K562 (cell line): Measurements from ENCODE around the gene GYS1. TPM values are rescaled to one million over a fixed set of nuclear protein-coding genes. Genes with fewer than 3 reads are reported as not detected.
A peak's percentile ranks its signal among the peaks of the same experiment; 100 is the strongest.

ENCODE experiments used
- ARID1B ChIP-seq: fragments of 450-650 bp; IDR thresholded peaks from 2 replicates; pipeline ENCODE4 v1.6.1; 2016; ENCODE audit warnings: antibody characterized with exemption, mild to moderate bottlenecking, inconsistent platforms
- E2F3 ChIP-seq: fragments of 250-450 bp; sonication (Bioruptor Pico); IDR thresholded peaks from 2 replicates; pipeline ENCODE4 v1.4.0; 2020; ENCODE audit warnings: mild to moderate bottlenecking
- ELF1 ChIP-seq: fragments of 200-800 bp; sonication (Bioruptor generic); IDR thresholded peaks from 2 replicates; pipeline ENCODE4 v1.6.1; 2016; ENCODE audit warnings: missing genetic modification characterization, missing compliant biosample characterization
- KDM5B ChIP-seq: fragments of 200-600 bp; sonication (generic); IDR thresholded peaks from 2 replicates; pipeline ENCODE4 v1.6.1; 2012; ENCODE audit warnings: low read depth, mild to moderate bottlenecking, moderate library complexity, low read length, control low read depth, inconsistent platforms; ENCODE audit not compliant: insufficient replicate concordance
- MTA1 ChIP-seq: fragments of 450-650 bp; IDR thresholded peaks from 2 replicates; pipeline ENCODE4 v1.6.1; 2017; ENCODE audit warnings: borderline replicate concordance
- POLR2AphosphoS5 ChIP-seq: IDR thresholded peaks from 2 replicates; pipeline ENCODE4 v1.6.1; 2011; ENCODE audit warnings: mild to moderate bottlenecking, low read depth, low read length, moderate library complexity; ENCODE audit not compliant: control insufficient read depth, insufficient read depth
- SMARCB1 ChIP-seq: IDR thresholded peaks from 2 replicates; pipeline ENCODE4 v1.6.1; 2011; ENCODE audit warnings: improper control_type of control experiment, low read depth; ENCODE audit not compliant: insufficient read length
- TARDBP ChIP-seq: fragments of 450-650 bp; IDR thresholded peaks from 2 replicates; pipeline ENCODE4 v1.6.1; 2016
- WHSC1 ChIP-seq: IDR thresholded peaks from one replicate; pipeline ENCODE4 v1.6.1; 2012; ENCODE audit warnings: low read length, control low read depth, inconsistent platforms
- XRCC4 ChIP-seq: IDR thresholded peaks from one replicate; pipeline ENCODE4 v1.6.1; 2011; ENCODE audit not compliant: insufficient read depth, insufficient read length; ENCODE audit errors: extremely low read depth
- ZEB2 ChIP-seq: fragments of 450-650 bp; IDR thresholded peaks from 2 replicates; pipeline ENCODE4 v1.6.1; 2016
- ZNF121 ChIP-seq: sonication (generic); formaldehyde crosslinking; conservative IDR thresholded peaks from 2 replicates; pipeline ENCODE4 v1.8.0; 2022; ENCODE audit warnings: missing genetic modification reagents
- ZNF212 ChIP-seq: fragments of 450-650 bp; formaldehyde crosslinking; IDR thresholded peaks from 2 replicates; pipeline ENCODE4 v1.4.0; 2020; ENCODE audit warnings: mild to moderate bottlenecking
- polyA plus RNA-seq, 8 experiments: library from polyadenylated mRNA; depleted of rRNA in 4 of 8; stranded (reverse) in 5 of 8; unstranded in 3 of 8; fragments of >200 nt; fragmentation: Nextera tagmentation in 2 of 8; fragmentation: Illumina TruSeq in 1 of 8; extraction: Ambion mirVana in 2 of 8; extraction: Trizol in 1 of 8; gene quantifications; 2 replicates each; pipeline versions ENCODE4 v1.2.1 to v1.2.3, GENCODE V29; 2011 to 2014; ENCODE audit warnings: inconsistent platforms in 1 of 8, missing spikeins in 1 of 8
- total RNA-seq, 7 experiments: library from RNA; depleted of rRNA in 6 of 7; stranded (reverse); fragments of >200 nt in 6 of 7; fragmentation: Illumina TruSeq in 2 of 7; extraction: Trizol in 2 of 7; gene quantifications; 2 replicates each; pipeline versions ENCODE4 v1.2.1 to v1.2.3, GENCODE V29; 2011 to 2021; ENCODE audit warnings: low replicate concordance in 1 of 7
- TF ChIP-seq, protein P1 (sequence below), 2 experiments: fragments of 450-650 bp in 1 of 2; sonication (generic) in 1 of 2; formaldehyde crosslinking in 1 of 2; IDR thresholded peaks in 1 of 2; conservative IDR thresholded peaks in 1 of 2; 2 replicates each; pipeline versions ENCODE4 v1.6.1 to v1.8.1; 2016 to 2023; ENCODE audit warnings: mild to moderate bottlenecking in 2 of 2, moderate library complexity in 2 of 2, inconsistent platforms in 1 of 2, missing genetic modification reagents in 1 of 2
- TF ChIP-seq, protein P2 (sequence below): fragments of 450-650 bp; IDR thresholded peaks from 2 replicates; pipeline ENCODE4 v1.7.1; 2018; ENCODE audit warnings: mild to moderate bottlenecking, low read depth; ENCODE audit not compliant: partially characterized antibody
- TF ChIP-seq, protein P3 (sequence below): fragments of 250-450 bp; sonication (Bioruptor Pico); IDR thresholded peaks from 2 replicates; pipeline ENCODE4 v1.8.0; 2021; ENCODE audit warnings: moderate library complexity, mild to moderate bottlenecking, inconsistent platforms
- TF ChIP-seq, protein P4 (sequence below): sonication (generic); formaldehyde crosslinking; IDR thresholded peaks from 2 replicates; pipeline ENCODE4 v1.8.0; 2023; ENCODE audit warnings: missing genetic modification reagents, mild to moderate bottlenecking, borderline replicate concordance

GYS1 gene
- total and polyA plus RNA-seq, 9 of the 15 experiments (the other 6 are each of a cell fraction or from before 2014, with no cell fraction given), result 1.9 to 31.1 (median 15.2) TPM

DNA sequence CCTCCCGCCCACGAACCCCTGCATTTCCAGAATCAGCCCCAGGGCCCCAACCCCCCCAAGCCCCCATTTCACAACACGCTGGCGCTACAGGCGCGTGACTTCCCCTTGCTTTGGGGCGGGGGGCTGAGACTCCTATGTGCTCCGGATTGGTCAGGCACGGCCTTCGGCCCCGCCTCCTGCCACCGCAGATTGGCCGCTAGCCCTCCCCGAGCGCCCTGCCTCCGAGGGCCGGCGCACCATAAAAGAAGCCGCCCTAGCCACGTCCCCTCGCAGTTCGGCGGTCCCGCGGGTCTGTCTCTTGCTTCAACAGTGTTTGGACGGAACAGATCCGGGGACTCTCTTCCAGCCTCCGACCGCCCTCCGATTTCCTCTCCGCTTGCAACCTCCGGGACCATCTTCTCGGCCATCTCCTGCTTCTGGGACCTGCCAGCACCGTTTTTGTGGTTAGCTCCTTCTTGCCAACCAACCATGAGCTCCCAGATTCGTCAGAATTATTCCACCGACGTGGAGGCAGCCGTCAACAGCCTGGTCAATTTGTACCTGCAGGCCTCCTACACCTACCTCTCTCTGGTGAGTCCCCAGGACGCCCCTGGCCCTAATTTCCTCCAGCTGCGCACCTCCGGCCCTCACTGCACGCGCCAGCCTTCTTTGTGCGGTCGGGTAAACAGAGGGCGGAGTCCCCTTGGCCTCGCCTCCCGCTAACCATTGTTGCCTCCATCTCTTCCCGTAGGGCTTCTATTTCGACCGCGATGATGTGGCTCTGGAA lies 27.9 kb downstream of the GYS1 start, which contains the start of gene FTL (continued):
- TF ChIP-seq, protein P1, sequence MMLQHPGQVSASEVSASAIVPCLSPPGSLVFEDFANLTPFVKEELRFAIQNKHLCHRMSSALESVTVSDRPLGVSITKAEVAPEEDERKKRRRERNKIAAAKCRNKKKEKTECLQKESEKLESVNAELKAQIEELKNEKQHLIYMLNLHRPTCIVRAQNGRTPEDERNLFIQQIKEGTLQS (IDR thresholded peaks at IDR 0.05), result no peak
- TF ChIP-seq, protein P1 (CRISPR knock-in tag; conservative IDR thresholded peaks at IDR 0.05), result peak; percentile 93
- TF ChIP-seq XRCC4 (no peak), ARID1B (peak; percentile 38; the same call in 1 of the 2 replicates), E2F3 (no peak), POLR2AphosphoS5 (peak; percentile 99), WHSC1 (no peak), ELF1 (peak; percentile 56; the same call in 1 of the 2 replicates), TARDBP (no peak), ZEB2 (peak; percentile 93), KDM5B (peak; percentile 99), ZNF121 (CRISPR knock-in tag) (no peak), MTA1 (peak; percentile 60; the same call in 1 of the 2 replicates), ZNF212 (CRISPR knock-in tag) (no peak), SMARCB1 (no peak)
- TF ChIP-seq, protein P2, sequence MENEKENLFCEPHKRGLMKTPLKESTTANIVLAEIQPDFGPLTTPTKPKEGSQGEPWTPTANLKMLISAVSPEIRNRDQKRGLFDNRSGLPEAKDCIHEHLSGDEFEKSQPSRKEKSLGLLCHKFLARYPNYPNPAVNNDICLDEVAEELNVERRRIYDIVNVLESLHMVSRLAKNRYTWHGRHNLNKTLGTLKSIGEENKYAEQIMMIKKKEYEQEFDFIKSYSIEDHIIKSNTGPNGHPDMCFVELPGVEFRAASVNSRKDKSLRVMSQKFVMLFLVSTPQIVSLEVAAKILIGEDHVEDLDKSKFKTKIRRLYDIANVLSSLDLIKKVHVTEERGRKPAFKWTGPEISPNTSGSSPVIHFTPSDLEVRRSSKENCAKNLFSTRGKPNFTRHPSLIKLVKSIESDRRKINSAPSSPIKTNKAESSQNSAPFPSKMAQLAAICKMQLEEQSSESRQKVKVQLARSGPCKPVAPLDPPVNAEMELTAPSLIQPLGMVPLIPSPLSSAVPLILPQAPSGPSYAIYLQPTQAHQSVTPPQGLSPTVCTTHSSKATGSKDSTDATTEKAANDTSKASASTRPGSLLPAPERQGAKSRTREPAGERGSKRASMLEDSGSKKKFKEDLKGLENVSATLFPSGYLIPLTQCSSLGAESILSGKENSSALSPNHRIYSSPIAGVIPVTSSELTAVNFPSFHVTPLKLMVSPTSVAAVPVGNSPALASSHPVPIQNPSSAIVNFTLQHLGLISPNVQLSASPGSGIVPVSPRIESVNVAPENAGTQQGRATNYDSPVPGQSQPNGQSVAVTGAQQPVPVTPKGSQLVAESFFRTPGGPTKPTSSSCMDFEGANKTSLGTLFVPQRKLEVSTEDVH, result no peak
- TF ChIP-seq, protein P3, sequence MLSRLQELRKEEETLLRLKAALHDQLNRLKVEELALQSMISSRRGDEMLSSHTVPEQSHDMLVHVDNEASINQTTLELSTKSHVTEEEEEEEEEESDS (CRISPR knock-in tag), result no peak
- TF ChIP-seq, protein P4, sequence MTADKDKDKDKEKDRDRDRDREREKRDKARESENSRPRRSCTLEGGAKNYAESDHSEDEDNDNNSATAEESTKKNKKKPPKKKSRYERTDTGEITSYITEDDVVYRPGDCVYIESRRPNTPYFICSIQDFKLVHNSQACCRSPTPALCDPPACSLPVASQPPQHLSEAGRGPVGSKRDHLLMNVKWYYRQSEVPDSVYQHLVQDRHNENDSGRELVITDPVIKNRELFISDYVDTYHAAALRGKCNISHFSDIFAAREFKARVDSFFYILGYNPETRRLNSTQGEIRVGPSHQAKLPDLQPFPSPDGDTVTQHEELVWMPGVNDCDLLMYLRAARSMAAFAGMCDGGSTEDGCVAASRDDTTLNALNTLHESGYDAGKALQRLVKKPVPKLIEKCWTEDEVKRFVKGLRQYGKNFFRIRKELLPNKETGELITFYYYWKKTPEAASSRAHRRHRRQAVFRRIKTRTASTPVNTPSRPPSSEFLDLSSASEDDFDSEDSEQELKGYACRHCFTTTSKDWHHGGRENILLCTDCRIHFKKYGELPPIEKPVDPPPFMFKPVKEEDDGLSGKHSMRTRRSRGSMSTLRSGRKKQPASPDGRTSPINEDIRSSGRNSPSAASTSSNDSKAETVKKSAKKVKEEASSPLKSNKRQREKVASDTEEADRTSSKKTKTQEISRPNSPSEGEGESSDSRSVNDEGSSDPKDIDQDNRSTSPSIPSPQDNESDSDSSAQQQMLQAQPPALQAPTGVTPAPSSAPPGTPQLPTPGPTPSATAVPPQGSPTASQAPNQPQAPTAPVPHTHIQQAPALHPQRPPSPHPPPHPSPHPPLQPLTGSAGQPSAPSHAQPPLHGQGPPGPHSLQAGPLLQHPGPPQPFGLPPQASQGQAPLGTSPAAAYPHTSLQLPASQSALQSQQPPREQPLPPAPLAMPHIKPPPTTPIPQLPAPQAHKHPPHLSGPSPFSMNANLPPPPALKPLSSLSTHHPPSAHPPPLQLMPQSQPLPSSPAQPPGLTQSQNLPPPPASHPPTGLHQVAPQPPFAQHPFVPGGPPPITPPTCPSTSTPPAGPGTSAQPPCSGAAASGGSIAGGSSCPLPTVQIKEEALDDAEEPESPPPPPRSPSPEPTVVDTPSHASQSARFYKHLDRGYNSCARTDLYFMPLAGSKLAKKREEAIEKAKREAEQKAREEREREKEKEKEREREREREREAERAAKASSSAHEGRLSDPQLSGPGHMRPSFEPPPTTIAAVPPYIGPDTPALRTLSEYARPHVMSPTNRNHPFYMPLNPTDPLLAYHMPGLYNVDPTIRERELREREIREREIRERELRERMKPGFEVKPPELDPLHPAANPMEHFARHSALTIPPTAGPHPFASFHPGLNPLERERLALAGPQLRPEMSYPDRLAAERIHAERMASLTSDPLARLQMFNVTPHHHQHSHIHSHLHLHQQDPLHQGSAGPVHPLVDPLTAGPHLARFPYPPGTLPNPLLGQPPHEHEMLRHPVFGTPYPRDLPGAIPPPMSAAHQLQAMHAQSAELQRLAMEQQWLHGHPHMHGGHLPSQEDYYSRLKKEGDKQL (CRISPR knock-in tag), result 0 out of 2 replicates have a peak, but pooled peaks have one; percentile 41
